DOHH2 (cell line): ENCODE results near the gene CNTN5.

Experiments
- CTCF ChIP-seq: fragments of 200-600 bp; sonication (generic); IDR thresholded peaks from one replicate; pipeline ENCODE4 v1.5.1; 2014; ENCODE audit warnings: antibody characterized with exemption, mild to moderate bottlenecking, low read depth, low read length; ENCODE audit not compliant: poor library complexity, severe bottlenecking
- EZH2phosphoT487 ChIP-seq: fragments of 200-600 bp; sonication (generic); IDR thresholded peaks from 2 replicates; pipeline ENCODE4 v1.6.1; 2017; ENCODE audit warnings: borderline replicate concordance, mild to moderate bottlenecking, antibody characterized with exemption, low read length, moderate library complexity, mixed read lengths

GRCh38 chr11:99501655-99502054, 480.9 kb downstream of the CNTN5 start:
- TF ChIP-seq CTCF (no peak), EZH2phosphoT487 (no peak)
